ENCODE measurements around the gene ZNF423.
A peak's percentile ranks its signal among the peaks of the same experiment; 100 is the strongest.
"Not testable (repeated sequence)": the region's sequence is repeated elsewhere in the genome, so short reads cannot be mapped to it uniquely, and the experiment has no call there.

ZNF423 gene

DNA sequence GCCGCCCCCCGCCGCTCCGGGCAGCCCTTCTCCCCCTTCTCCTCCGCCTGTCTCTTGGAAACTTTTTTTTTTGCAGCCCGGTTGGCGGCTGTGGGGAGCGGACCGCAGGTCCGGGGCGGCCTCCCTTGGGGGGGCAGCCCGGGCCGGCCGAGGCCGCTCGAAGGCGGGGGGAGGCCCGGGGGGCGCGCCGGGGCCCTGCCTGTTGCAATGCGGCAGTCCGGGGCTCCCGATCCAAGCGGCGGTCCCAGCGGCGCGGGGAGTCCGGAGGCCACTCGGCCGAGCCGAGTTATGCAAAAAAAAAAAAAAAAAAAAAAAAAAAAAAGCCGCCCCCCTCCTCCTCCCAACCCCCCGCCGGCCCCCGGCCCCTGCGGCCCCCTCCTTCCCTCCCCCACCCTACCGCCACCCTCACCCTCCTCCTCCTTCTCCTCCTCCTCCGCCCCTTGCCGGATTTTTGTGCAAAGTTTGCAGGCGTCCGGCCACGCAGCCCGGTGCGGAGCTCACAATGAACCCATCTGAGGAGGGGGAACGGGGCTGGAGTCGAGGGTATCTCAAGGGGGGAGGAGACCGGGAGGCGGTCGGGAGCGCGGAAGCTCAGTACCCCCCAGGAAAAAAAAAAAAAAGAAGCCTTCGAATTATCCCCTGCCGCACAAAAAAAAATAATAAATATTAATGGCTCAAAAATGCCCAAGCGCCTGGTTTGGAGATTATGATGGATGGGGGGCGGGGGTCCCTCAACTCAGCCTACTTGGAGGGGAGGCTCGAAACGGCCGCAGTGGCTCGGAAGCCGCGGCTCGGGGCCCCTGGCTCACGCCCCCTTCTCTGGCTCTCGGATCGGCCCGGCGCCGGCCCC, at the start of gene ZNF423:
TSS of gene ZNF423 (minus strand) at position 291 of the 850 bp plus-strand sequence. CDS start 338 bp downstream, outside the sequence.
- DNase-seq (ENCODE audit: low read depth): no peak

DNA sequence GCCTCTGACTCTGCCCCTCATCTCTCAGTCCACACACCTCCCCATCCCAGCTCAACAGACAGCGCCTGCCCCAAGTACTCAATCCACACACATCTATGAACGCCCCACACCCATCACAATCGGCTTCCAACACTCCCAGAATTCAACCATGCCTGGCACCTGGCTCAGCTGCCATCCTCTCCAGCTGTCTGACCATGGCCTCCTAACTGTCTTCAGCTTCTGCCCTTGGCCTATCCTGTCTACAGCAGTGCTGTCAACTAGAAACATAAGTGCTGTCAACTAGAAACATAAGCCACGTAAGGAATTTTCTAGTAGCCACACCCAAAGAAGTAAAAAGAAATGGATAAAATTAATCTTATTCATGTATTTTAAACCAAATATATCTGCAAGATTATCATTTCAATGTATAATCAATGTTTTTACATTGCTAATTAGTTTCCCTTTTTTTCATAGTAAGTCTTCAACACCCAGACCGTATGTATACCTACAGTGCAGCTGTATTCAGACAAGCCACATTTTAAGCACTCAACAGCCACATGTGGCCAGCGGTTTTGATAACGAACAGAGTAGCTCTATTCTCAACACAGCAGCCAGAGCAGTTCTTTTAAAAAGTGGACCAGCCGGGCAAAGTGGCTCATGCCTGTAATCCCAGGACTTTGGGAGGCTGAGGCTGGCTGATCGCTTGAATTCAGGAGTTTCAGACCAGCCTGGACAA, 48.6 kb upstream of the ZNF423 start:
- no peak for DNase-seq (ENCODE audit: low read depth)

DNA sequence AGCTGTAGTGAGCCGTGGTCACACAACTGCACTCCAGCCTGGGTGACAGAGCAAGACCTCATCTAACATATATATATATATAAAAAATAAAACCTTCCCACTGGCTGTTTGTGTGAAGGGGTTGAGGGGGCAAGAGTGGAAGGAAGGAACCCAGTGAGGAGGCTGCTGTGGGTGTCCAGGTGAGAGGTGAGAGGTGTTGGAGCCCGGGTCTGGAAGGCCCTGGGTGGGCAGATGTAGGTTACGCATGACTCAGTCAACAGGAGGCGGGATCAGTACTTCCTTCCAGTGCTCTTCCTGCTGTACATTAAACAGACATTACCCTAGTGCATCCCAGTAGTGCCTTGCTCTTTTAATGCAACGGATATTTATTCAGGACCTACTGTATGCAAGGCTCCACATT, 47.0 kb upstream of the ZNF423 start:
- DNase-seq (ENCODE audit: low read depth): no peak

DNA sequence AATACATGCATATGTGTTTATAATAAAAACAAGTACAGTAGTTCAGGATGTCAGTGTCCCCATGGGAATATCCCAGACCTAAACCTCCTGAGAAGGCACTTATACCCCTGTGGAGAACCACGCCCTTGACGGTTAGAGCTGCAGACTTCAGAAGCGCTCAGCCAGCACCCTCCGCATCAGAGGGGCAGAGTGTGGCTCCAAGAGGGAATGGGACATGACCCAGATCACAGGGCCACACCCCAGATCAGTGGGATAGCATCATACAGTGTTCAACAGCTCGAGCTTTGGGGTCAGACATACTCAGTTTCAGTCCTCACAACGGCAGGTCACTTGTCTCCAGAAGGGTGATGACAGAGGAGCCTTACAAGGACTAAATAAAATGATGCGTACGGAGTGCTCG, 45.8 kb upstream of the ZNF423 start:
- DNase-seq (ENCODE audit: low read depth): no peak

DNA sequence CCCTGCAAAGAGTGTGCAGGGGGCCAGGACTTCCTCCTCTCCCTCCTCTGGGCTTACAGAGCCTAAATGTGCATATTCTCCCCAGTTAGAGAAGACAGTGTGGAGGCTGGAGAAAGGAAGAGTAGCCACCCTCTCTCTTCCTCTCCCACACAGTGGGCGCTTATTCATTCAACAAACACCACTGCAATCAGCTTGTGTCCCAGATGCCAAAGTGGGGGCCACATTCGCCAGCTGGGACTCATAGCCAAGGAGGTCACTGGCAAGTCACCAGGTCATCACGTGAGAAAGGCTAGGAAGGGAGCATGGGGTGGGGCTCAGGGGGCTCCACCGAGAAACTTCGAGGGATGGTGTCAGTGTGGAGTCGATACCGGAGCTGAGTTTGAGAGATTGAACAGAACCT, 45.0 kb upstream of the ZNF423 start:
- DNase-seq (ENCODE audit: low read depth): no peak

DNA sequence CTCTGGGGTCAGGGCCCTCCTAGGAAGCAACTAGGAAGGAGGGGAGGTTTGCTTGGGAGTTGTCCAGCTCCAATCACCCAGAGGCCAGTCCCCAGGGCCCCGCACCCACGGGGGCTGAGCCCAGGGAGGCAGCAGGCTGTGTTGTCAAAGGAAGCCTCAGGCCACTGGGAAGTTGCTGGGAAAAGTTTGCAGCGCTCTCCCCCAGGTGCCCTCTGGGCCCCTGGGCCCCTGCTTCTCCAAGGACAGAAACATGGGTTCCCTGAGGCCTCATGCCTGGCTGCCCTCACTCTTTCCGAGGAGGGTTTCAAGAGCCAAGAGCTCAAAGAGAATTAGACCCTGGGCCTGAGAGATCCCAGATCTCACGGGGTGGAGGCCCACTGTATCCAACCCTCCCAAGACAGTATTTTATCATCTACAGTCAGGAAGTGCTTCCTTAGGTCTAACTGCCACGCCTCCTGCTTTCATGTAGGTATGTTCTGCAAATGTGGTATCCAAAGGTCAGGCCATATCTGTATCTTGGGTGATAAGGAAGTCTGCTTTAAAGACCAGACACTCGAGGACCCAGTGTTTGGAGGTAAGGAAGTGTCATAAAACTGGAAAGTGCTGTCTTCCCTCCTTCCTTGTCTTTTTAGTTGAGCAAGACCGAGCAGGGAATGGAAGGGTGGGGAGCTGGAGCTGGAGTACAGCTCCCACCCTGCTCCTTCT, 44.2 kb upstream of the ZNF423 start:
- no peak for DNase-seq (ENCODE audit: low read depth)

DNA sequence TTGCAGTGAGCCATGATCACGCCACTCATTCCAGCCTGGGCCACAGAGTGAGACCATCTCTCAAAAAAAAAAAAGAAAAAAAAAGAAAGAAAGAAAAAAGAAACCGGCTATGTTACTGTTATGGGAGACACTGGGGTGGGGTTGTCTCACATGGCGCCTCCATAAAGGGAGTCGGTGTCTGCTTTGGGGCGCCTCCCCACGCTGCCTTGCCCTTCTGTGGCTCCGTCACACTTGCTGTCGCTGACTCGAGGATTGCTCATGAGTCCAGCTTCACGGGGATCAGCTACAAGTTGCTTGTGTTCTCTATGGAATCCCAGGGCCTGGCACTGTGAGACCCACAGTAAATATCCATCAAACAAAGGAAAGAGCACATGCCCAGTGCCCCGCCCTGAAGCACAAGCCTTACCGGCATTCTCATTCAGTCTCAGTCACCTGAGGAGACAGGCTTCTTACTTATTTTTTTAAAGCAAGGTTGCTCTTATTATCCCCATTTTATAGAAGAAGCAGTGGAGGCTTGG, 40.6 kb upstream of the ZNF423 start:
- DNase-seq (ENCODE audit: low read depth): no peak

DNA sequence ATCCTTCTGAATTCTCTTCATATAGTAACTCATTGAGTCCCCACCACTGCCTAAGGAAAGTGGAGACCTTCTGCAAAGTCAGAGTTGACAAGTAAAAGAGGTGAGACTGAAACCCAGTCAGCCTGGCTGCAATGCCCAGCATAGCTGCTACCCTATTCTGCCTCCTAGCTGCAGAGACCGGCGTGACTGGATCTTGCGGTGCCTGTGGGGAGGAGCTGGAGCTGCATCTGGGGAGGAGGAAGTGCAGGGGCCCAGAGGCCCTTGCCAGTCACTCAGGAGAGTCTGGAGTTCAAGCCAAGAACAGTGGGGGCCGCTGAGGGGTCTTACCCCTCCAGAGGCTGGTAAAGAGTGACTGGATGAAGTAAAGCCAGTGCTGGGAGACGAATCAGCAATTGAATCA, 35.0 kb upstream of the ZNF423 start:
- peak; percentile 23 for DNase-seq (ENCODE audit: low read depth)

DNA sequence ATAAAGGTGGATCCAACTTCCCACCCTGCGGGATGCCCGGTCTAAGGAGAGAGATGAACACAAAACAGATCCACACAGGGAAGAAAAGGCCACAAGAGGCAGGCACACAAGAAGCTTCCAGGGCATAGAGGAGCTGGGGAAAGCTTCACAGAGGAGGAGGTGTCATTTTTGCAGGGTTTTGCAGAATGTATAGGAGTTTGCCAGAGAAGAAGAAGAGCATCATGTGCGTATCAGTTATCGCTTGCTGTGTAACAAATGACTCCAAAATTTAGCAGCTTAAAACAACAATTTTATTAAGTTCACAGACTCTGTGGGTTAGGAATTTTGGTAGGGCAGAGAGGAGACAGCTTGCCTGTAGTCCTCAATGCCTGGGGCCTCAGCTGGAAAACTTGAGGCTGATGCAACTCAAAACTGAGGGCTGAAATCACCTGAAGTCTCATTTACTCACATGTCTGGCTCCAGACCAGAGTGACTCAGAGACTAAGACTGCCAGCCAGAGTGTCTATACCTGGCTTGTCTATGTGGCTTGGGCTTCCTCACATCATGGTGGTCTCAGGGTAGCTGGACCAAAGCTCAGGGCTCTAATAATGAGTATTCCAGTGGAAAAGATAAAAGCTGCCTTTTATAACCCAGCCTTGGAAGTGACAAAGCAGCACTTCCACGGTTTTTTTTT, 33.9 kb upstream of the ZNF423 start:
- DNase-seq (ENCODE audit: low read depth): no peak

DNA sequence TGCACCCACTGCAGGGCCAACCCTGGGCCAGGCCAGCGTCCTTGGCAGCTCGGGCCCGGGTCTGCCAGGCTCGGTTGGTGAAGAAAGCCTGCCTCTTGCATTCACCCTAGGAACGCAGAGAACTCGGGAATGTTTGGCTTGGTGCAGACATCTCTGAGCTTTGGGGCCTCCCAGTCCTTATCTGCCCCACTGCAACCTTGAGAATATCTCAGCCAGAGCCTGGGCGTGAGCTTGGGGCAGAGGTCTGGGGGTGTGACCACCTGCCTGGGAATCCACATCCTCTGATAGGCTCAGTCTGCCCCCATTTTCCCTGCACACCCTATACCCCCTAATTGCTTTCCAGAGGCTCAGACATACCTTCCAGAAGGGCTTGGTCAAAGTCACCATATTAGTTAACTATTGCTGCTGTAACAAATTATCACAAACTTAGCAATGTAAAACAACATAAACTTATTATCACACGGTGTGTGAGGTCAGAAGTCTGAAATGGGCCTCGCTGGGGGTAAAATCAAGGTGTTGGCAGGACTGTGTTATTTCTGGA, 30.7 kb upstream of the ZNF423 start:
- no peak for DNase-seq (ENCODE audit: low read depth)

DNA sequence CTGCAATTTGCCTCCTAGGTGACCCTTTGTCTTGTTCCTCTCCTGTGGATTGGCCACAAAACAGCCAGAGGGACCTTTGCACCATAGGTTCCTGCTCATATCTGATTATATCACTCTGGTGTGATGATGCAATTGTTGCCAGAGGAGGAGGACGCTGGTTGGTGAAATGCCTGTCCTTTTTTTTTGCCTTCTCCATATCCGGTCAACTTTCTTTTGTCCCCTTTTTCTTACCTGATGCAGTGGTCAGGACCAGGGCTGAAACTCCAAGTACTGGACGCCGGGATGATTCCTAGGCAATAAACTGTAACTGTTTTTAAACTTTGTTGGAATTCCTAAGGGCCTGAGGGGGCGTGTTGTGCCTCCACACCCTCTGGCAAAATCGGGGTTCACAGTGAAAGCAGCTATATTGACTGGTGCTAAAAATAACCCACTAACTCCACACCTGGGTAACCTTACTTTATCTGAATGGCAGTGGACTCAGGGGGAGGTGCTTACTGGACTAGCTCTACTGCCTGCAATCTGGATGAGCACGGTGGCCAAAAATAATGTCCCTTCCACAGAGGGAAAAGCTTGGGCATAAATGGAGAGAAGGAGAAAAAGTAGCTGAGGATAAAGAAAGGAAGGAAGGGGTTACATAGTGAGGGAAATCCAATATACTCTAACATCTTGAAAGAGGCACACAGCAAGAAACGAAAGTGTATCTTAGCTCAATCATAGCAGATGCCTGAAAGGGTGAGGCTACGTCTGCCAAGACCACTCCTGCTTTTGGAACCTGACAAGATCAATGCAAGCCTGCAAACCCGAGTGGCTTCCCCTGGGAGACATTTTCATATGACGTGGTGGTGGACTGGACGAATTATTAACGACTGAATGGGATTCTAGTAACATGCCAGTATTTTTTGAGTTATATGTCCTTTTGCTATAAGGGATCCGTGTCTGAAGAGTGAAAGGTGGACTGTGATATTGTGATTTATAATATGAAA, 28.4 kb upstream of the ZNF423 start:
- peak; percentile 11 for DNase-seq (ENCODE audit: low read depth)

DNA sequence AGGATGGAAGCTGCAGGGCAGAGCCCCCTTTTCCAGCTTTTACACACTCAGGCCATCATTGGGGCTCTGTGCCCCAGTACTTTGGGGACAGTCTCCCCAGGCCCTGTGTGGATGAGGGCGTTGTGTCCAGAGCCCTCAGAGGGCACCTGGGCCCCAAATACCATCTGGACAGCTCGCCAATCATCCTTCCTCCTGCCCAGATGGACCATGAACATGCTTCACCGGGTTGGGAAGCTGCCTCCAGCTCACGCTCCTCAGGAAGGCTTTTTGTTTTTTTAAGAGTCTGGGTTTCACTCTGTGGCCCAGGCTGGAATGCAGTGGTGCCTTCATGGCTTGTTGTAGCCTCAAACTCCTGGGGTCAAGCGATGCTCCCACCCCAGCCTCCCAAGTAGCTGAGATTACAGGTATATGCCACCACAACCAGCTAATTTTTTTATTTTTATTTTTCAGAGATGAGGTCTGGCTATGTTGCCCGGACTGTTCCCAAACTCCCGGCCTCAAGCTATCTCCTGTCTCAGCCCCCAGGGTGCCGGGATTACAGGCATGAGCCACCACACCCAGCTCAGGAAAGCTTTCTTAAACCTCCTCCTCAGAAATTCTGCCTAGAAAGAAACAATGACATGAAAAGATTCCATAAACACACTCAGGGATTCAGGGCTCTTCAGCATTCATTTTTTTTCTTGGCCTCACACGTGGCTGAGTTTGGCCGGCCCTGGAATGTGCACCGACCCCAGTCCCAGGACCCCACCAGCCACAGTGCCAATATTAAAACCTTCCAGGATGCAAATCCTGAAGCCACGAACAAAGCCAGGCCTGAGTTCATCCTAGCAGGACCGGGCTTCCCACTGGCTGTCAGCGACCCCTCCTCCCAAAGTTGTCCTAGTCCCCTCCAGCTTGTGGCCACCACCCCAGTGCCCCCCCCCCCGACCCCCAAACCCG, 27.4 kb upstream of the ZNF423 start:
- no peak for DNase-seq (ENCODE audit: low read depth)

DNA sequence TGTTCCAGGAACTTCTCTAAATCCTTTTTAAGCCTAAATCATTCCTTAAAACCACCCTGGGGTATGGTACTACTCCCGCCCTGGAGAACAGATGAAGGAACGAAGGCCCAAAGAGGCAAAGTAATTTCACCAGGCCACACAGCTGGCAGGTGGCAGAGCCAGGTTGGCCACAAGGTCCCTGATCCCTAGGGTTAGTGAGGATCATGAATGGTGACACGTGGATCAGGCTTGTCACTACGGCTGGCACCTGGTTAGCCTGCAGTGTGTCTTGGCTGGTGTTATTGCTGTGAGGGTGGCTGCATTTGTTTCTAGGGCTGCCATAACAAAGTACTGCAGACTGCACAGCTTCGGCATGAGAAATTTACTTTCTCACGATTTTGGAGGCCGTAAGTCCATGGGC, 26.0 kb upstream of the ZNF423 start:
- no peak for DNase-seq (ENCODE audit: low read depth)

DNA sequence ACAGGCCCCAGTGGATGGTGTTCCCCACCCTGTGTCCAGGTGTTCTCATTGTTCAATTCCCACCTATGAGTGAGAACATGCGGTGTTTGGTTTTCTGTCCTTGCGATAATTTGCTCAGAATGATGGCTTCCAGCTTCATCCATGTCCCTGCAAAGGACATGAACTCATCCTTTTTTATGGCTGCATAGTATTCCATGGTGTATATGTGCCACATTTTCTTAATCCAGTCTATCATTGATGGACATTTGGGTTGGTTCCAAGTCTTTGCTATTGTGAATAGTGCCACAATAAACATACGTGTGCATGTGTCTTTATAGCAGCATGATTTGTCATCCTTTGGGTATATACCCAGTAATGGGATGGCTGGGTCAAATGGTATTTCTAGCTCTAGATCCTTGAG, 22.6 kb upstream of the ZNF423 start:
- not testable (repeated sequence) for DNase-seq (ENCODE audit: low read depth)

DNA sequence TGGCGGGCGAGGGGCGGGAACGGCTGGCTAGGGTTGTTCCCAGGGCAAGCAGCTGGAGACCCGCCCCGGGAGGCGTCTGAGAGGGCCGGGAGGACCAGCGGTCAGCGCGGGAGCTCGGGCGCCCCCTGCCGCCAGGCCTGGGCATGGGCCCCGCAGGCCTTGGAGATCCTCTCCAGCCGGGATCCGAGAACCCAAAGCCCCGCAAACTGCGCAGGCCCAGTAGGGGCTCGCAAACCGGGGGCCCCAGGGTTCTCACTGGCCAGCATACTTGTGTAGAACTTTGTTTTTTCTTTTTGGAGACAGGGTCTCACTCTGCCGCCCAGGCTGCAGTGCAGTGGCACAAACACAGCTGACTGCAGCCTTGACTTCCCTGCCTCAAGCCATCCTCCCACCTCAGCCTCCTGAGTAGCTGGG, 20.8 kb upstream of the ZNF423 start:
- no peak for DNase-seq (ENCODE audit: low read depth)

DNA sequence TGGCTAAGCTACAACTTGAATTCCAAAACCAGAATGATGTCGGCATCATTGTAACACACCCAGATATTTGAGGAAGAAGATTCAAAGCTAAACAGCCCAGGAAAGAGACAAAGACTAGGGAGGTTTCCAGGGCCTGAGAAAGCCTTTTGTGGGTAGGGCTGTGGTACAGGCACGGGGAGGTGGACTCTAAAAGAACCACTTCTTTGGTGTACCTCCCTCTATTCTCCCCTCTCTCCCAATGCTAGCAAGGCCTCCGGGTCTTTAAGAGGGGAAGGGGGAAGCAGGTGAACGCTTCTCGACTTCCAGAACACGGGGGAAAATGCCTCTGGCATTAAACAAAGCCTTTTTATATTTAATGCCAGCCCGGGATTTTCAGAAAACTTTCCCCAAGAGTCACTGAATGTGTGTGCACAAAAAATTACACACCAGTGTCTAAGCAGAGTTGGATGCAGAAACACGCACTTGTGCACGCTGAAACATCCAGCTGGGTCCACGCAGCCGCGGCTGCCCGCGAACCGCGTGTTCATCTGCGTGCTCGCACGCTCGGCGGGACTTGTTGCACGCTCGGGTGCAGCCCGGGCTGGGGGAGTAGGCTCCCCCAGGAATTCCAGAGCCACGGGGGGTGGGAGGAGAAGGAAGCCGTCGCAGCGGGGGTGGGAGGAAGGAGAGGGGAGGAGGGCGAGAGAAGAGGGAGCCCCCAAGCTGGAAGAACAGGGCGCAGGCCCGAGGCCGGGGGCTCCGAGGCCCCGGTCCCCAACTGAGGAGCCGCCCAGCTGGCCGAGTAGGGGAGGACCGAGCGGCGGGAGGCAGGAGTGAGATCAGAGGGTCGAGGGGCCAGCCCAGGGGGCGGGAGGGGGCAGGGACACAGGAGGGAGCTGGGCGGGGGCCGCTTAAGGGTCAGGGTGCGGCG, 20.1 kb upstream of the ZNF423 start:
- no peak for DNase-seq (ENCODE audit: low read depth)

DNA sequence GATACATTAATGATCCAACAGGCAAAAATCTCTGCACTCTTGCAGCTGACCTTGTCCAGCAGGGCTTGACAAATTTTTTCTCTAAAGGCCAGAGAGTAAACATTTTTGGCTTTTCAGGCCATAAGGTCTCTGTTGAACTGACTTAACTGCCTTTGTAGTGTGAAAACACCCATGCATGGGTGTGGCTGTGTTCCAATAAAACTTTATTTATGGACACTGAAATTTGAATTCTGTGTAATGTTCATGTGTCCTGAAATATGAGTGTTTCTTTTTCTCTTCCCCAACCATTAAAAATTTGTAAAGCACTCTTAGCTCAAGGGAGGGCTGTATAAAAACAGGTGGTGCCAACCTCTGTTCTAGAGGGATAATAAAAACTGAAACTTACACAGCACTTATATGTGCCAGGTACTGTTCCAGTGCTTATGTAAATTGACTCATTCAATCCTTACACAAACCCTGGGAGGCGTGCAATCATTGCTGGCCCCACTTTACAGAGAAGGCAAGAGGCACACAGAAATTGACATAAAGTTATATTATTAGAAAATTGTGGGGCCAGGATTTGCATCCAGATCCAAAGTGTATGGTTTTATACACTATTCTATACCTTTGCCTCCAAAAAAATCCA, 18.8 kb upstream of the ZNF423 start:
- DNase-seq (ENCODE audit: low read depth): no peak

DNA sequence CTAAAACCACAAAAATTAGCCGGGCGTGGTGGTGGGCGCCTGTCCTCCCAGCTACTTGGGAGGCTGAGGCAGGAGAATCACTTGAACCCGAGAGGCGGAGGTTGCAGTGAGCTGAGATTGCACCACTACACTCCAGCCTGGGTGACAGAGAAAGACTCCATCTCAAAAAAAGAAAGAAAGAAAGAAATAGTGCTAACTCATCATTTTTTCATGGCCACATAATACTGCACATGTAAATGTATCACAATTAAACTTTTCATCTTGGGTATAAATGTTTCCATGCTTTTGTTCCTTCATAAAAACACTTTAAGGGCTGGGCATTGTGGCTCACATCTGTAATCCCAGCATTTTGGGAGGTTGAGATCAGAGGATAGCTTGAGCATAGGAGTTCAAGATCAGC, 15.9 kb upstream of the ZNF423 start:
- not testable (repeated sequence) for DNase-seq (ENCODE audit: low read depth)
